Islet precursor cell (in vitro differentiated cells): ENCODE data around the gene TRMT112.

Experiments used
- DNase-seq: peaks from one replicate; pipeline ENCODE4 v3.0.0-alpha.2; 2018

Gene TRMT112

GRCh38 chr11:64290352-64291261 is 26.8 kb downstream of the TRMT112 start:
- no peak for DNase-seq

GRCh38 chr11:64289002-64289564 is 28.3 kb downstream of the TRMT112 start:
- no peak for DNase-seq

- no peak for DNase-seq
Observed at GRCh38 chr11:64288353-64288750, 29.0 kb downstream of the TRMT112 start.

- DNase-seq = no peak
Observed at GRCh38 chr11:64287676-64288352, 29.5 kb downstream of the TRMT112 start.

DNA sequence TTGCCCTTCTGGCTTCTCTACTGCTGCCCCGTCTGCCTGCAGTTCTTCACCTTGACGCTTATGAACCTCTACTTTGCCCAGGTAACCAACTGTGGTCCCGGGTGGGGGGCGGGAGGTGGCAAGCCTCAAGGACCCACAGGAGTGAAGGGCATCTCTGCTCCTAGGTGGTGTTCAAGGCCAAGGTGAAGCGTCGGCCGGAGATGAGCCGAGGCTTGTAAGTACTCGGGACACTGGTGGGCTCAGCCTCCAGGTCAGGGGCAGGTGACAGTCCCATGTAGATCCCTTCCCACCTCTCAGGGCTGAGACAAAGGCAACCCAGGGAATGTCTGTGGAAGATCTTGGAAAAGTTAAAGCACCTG is 30.6 kb downstream of the TRMT112 start:
- no peak for DNase-seq

- peak; percentile 63 for DNase-seq
Observed at GRCh38 chr11:64285885-64286800, 31.2 kb downstream of the TRMT112 start.

- DNase-seq = peak; percentile 83
Observed at GRCh38 chr11:64284962-64285884, 32.1 kb downstream of the TRMT112 start, which contains the start of gene GPR137. GPR137 (plus strand) TSS chr11:64285848; CDS start chr11:64286525, 677 bp downstream.

DNA sequence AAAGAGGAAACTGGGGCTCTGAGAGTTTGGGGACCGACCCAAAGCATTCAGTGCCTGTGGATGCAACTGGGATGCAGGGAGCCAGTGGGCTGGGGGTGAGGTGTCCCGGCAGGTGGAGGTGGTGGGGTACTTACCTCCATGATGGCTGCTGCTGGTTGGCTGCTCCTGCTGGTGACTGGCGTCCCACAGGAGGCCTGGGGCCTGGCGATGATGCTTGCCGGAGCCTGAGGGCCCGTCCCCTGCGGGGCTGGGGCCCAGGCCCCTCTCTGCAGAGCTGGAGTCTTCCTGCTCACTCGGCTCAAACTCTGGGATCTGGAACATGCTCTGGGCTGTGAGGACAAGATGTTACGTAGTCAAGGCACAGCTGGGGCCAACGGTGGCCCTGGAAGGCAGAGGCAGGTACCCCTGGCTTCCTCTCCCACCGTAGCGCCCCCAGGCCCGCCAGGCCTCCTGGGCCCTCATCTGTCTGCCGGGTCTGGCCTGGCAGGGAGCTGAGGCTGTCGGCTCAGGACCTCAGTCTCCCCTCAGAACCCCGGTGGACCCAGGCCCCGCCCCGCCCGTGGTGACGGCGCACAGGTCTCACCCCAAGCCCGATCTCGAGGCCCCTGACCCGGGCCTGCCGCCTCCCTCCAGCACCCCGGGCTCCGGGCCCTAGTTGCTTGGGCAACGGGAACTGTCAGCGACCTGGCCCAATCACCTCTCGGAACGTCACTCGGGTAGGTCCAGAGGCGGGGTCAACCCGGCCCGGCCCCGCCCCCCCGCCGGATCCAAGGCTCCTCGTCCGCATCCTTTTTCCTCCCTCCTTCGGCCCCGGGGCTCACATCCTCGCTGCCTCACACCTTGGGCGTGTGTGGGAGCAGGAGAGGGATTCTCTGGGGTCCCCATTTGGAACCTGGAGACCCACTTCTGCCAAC is 33.1 kb downstream of the TRMT112 start, which contains the start of gene BAD:
TSS of gene BAD (minus strand) at position 618 of the 914 bp plus-strand sequence. CDS start at position 321, 297 bp downstream.
- peak; percentile 97 for DNase-seq

GRCh38 chr11:64283092-64283491 is 34.3 kb downstream of the TRMT112 start:
- DNase-seq = no peak

- no peak for DNase-seq
Observed at GRCh38 chr11:64281957-64282770, 35.2 kb downstream of the TRMT112 start.

DNA sequence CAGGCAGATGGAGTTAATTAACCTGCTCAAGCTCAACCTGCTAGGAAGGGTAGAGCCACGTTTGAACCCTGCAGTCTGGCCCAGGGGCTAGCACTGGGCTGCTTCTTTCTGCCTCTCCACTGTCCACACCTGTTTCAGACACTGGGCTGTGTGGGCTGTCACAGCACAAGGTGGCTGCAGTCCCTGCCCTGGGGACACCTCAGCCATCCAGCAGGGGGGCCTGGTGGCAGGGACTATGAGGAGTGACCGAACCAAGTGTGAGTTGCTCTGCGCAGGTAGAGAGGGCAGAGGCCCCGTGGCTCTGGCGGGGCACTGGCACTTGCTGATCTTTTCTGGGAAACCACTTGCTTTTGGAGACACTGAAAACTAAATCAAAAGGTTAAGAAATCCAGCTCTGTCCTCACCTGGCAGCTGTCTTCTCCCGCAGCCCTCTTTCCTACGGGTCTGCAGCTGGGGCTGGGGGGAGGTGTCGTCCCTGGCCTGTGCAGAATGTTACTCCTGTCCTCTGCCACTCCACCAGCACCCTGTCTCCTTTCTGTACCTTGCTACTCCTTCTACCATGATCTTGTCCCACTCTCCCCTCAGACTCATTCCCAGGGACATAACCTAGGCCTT is 38.7 kb downstream of the TRMT112 start:
- DNase-seq = no peak

GRCh38 chr11:64276653-64277431 is 40.5 kb downstream of the TRMT112 start:
- DNase-seq = no peak

GRCh38 chr11:64275841-64276240 is 41.5 kb downstream of the TRMT112 start:
- DNase-seq = no peak

- DNase-seq = no peak
Observed at GRCh38 chr11:64275031-64275800, 42.1 kb downstream of the TRMT112 start.

- peak; percentile 100 for DNase-seq
Observed at GRCh38 chr11:64269540-64270220, 47.7 kb downstream of the TRMT112 start.

GRCh38 chr11:64268893-64269539 is 48.3 kb downstream of the TRMT112 start:
- DNase-seq = peak; percentile 86
